ENCODE results near the gene RUVBL1.
"Not testable (repeated sequence)": the region's sequence is repeated elsewhere in the genome, so short reads cannot be mapped to it uniquely, and the experiment has no call there.

The RUVBL1 gene

DNA sequence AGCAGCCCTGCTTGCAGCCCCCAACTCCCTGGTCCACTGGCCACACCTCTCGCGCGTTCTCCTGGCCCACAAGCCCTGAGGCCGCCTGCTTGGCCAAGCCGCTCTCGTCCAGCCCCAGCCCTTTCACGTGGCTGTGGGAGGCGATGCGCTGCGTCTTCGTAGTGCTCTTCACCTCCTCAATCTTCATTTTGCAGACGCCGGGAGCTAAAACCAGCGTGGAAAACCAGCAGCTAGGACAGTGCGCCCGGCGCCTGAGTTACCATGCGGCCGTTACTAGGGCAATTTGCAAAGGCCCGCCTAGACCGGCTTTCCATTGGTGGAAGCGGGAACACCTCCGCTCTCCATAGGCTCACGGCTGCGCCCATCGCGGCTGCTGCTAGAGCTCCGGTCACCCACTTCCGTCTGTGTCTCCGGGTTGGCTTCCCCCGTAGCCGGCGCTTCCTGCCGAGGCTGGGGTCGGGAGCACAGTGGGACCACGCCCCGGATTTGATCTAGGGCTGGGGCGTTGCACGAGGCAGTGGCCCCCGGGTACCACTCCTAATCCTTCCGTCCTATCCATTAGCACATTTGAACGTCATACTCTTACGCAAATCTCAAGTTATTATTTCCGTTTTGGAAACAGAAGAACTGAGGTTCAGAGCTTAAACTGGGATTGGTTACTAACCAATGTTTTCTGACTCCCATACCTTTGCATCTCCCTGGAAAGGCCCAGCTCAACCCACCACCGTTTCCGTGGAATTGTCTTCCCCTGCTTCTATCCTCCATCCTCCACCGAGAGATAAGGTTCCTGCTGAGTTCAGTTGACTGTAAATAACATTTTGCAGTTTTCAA, at the start of gene RUVBL1:
TSS of gene RUVBL1 (minus strand) at position 275 of the 831 bp plus-strand sequence. CDS start at position 187, 88 bp downstream.
- DNase-seq: peak; percentile 98

DNA sequence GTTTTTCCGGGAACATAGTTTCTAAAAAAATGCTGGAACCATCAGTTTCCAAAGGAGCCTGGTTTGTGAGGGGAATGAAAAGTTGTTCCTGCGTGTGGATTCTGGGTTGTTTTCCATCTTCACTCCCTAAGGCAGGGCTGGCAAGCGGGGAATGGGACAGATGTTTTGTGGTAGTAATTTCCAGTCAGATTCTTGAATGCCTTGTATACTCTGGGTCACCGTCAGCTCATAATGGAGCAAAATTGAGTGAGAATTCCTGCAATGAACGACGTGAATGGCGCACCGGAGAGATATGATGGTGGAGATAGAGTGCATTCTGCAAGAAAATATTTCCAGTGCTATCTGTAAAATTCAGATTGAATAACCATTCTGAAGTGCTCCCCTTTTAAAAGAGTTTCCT, 49.6 kb upstream of the RUVBL1 start:
- no peak for DNase-seq

- peak; percentile 58 to 71 for DNase-seq
These were observed 47.4 kb upstream of the RUVBL1 start for GRCh38 chr3:128170866-128171516.

GRCh38 chr3:128168836-128169235, 45.2 kb upstream of the RUVBL1 start:
- no peak for DNase-seq

DNA sequence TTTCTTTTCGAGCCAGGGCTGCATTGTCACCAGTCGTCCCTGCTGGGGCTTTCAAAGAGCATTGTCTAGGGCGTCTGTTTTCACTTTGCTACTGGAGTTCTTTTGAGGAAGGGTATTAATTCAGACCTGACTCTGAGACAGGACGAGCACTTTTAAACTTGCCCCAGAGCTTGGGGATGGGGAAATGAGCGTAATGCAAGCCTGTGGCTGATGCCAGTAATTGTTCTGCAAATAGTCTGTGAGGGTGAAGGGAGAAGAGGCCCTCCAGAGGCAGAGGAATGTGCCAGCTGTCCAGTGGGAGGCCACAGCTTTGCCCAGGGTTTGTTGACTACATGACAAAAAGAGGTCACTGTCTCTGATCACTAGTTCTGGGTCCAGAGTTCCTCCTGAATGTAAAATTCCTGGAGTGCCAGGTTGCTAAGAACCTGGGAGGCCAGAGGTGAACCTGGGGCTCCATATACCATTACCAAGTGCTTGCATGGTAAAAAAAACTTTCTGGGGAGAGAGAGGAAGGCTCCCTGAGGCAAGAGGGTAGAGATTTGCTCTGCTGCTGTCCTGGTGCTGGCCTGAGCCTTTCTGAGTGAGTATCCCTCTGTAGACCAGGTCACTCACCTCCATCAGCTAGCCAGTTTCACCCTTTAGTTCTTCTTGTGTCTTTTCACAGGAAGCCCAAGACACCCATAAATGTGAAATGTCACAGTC, 44.5 kb upstream of the RUVBL1 start:
- DNase-seq: no peak

DNA sequence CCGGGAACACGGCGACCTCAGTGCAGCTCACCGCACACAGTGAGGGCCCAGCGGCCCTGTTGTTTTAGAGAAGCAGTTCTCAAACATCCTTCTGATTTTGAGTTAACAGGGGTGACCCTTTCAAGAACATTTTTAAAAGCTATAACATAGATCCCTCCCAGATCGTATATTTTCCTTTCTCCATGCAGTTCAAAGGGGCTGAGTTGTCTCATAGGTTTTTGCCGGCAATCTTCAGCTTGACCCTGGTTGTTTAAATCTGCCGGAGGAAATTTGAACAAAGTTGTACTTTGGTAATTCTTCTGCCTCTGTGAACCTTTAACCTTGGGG, 44.0 kb upstream of the RUVBL1 start:
- DNase-seq: no peak

DNA sequence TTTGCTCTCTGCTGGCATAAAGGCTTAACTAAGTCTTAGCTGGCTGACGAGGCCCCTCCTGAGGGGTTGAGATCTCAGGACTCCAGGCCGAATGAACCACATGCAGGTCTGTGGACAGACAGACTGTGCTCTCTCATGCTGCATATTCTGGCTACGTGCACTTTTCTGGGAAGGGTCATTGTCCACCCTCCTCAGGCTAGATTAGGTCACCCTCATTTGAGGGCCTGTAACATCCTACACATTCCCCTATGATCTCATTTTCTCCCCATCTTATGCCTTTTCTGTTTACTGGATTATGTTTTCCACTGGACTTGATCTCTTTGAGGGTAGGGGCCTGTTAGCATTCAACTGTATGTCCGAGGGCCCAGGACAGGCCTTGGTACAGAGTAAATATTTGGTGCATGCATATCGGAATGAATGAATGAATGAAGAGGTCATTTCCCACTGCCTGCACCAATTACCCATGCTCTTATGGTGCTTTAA, 43.4 kb upstream of the RUVBL1 start:
- no peak for DNase-seq

GRCh38 chr3:128163432-128163831, 39.8 kb upstream of the RUVBL1 start:
- no peak for DNase-seq

DNA sequence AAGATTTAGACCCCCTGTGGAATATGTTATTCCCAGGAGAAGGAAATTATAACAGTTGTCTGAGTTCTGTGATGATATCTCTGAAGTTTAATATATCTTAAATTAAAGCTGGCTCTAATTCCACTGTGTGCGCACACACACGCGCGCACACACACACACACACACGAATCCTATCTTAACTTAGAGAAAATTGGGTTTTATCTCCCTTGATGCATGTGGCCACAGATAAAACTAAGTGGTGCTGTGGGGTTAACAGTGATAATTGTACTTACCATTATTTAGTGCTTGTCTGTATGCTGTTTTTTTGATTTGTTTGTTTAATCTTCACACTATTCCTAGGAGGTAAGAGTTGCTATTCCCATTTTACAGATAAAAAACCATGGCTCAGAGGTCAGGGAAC, 37.0 kb upstream of the RUVBL1 start:
- DNase-seq: no peak

DNA sequence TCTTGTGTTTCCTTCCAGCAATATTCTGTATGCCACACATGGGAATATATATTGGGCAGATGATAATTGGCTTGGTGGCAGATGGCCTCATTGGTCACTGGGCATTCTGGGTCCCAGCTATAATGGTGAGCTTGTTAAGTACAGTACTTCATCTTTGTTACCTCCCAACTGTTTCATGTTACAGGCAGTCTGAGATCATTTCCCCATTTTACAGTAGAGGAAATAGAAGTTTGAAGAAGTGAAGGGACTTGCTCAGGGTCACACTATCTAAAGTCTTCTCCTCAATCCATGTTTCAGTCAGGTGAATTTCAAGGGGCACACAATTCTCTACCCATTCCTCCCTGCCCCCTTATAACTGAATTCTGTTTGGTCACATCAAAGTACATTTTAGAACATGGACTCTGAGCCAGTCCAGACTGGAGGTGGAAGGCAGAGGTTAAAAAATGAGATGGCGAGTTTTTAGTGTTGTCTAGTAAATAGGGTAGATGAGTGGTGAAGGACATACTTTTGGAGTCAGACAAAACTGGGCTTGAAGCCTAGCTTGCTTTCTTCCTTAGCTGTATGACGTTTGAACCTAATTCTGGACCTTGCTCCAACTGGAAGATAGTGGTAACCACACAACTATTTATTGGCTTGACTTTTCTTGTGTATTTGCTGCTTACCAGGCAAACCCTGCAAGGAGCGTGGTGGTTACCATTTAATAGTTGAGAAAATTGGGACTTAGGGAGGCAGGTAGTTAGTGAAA, 32.2 kb upstream of the RUVBL1 start:
- DNase-seq: no peak

- DNase-seq: not testable (repeated sequence)
These were observed 30.7 kb upstream of the RUVBL1 start for GRCh38 chr3:128154354-128154753.

DNA sequence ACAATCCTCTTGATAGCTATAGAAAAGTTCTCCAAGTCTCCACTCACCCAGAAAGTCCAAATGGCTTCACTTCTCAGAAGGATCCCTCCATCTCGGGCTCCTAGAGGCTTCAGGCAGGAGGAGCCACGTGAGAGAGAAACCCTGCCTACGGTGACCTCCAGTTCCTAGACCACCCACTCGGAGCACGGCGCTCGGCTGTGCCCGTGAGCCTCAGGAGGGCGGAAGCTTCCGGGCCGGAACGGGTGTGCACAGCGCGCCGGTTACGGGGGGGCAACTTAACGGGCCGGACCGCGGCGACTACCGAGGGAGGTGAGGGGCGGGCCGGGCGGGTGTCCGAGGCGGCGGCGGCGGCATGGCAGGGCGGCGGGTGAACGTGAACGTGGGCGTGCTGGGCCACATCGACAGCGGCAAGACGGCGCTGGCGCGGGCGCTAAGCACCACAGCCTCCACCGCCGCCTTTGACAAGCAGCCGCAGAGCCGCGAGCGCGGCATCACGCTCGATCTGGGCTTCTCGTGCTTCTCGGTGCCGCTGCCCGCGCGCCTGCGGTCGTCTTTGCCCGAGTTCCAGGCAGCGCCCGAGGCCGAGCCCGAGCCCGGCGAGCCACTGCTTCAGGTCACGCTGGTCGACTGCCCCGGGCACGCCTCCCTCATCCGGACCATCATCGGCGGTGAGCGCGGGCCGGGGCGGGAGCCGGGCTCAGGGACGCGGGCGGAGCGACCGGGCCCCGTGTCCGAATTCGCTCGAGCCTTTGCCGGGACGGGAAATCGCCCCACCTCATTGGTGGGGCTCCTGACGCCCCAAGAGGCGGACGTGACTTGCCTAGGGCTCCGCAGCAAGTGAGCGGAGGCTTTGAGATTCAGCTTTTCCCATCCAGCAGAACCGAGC, 29.8 kb upstream of the RUVBL1 start, which contains the start of gene EEFSEC:
TSS of gene EEFSEC (plus strand) at position 326 of the 886 bp plus-strand sequence. CDS start at position 353, 27 bp downstream.
- peak; percentile 57 to 72 for DNase-seq

GRCh38 chr3:128152419-128153155, 29.0 kb upstream of the RUVBL1 start:
- DNase-seq: peak; percentile 57 to 72

GRCh38 chr3:128151758-128152274, 28.2 kb upstream of the RUVBL1 start:
- no peak for DNase-seq

GRCh38 chr3:128149650-128150049, 26.0 kb upstream of the RUVBL1 start:
- no peak for DNase-seq

- DNase-seq: no peak
These were observed 22.6 kb upstream of the RUVBL1 start for GRCh38 chr3:128146201-128146600.

DNA sequence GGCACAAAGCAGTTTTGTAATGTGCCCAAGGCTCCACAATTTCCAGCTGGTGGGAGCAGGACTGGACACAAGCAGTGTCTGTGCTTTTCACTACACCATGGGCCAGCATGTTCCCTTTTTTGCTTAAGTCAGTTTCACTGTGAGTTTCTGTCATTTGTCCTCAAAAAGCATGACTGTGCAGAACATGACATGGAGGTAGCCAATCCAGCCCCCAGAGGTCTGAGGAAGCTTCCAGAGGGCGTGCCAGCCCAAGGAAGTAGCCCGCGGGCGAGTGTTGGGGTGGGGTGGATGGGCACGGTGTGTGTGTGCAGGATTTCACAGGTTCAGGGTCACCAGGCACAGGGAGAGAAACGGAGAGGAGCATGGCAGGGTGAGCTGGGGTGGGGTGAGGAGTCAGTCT, 21.7 kb upstream of the RUVBL1 start:
- no peak for DNase-seq

GRCh38 chr3:128144512-128145187, 21.0 kb upstream of the RUVBL1 start:
- no peak for DNase-seq

GRCh38 chr3:128143496-128143895, 19.9 kb upstream of the RUVBL1 start:
- DNase-seq: no peak

DNA sequence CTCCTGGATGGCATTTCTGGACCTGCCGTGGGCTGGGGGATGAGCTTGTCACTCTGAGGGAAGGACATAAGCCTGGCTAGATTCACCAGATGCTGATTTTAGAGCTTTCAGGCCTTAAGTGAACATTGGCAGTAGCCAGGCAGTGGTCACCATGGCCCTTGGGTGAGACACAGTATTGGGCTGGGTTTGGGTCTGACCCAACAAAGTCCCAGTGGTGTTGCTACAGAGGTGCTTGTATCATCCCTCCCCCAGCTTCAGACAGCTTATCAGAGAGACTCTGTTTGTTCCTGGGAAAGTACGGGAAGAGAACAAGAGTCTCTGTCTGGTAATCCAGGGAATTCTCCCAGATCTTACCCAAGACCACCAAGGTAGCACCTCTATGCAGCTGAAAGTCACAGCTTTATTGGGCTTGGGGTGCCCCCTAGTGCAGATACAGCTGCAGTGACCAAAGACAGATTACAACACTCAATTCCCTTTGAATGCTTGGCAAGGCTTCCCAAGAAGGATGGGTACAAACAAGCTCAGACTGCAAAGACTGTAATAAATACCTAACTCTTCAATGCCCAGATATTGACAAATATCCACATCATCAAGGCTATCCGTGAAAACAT, 9.8 kb upstream of the RUVBL1 start:
- peak; percentile 31 to 39 for DNase-seq
